Neural cell (in vitro differentiated cells): ENCODE measurements around the gene MZF1. TPM values are rescaled to one million over a fixed set of nuclear protein-coding genes. Genes with fewer than 3 reads are reported as not detected.

Experiments used
- H2AFZ ChIP-seq: fragments of 200-600, 300-800 bp; sonication (generic), shearing (Covaris generic); 2 replicates; pipeline ENCODE4 v1.6.0; 2014; ENCODE audit warnings: low read depth, mild to moderate bottlenecking, antibody characterized with exemption, low read length, moderate library complexity
- H3F3A ChIP-seq: fragments of 200-600 bp; shearing (Covaris generic); 2 replicates; pipeline ENCODE4 v1.6.1; 2016; ENCODE audit warnings: mild to moderate bottlenecking, moderate library complexity, mixed read lengths, antibody characterized with exemption, low read length; ENCODE audit not compliant: insufficient read depth, poor library complexity, severe bottlenecking
- H3K27ac ChIP-seq: fragments of 200-600, 300-800 bp; sonication (generic), shearing (Covaris generic); 2 replicates; pipeline ENCODE4 v1.5.1; 2014; ENCODE audit warnings: mild to moderate bottlenecking, low read length, moderate library complexity
- H3K27me3 ChIP-seq: fragments of 300-800, 200-600 bp; sonication (generic), shearing (Covaris generic); 2 replicates; pipeline ENCODE4 v1.6.0; 2014; ENCODE audit warnings: mild to moderate bottlenecking, low read depth, low read length, moderate library complexity; ENCODE audit not compliant: insufficient read depth
- H3K36me3 ChIP-seq: fragments of 300-800, 200-600 bp; sonication (generic), shearing (Covaris generic); 2 replicates; pipeline ENCODE4 v1.5.1; 2014; ENCODE audit warnings: mild to moderate bottlenecking, antibody characterized with exemption, low read length, moderate library complexity; ENCODE audit not compliant: insufficient read depth
- H3K4me2 ChIP-seq: fragments of 300-800, 200-600 bp; sonication (generic), shearing (Covaris generic); 2 replicates; pipeline ENCODE4 v1.6.0; 2014; ENCODE audit warnings: mild to moderate bottlenecking, low read length
- H3K4me3 ChIP-seq: fragments of 300-800, 200-600 bp; sonication (generic), shearing (Covaris generic); 2 replicates; pipeline ENCODE4 v1.5.1; 2014; ENCODE audit warnings: mild to moderate bottlenecking, low read length, moderate library complexity
- H3K79me2 ChIP-seq: fragments of 200-600 bp; shearing (Covaris generic); replicated peaks from 2 replicates; pipeline ENCODE4 v1.6.0; 2014; ENCODE audit warnings: mild to moderate bottlenecking, low read length, moderate library complexity; ENCODE audit not compliant: insufficient read depth
- H3K9ac ChIP-seq: fragments of 300-800, 200-600 bp; sonication (generic), shearing (Covaris generic); 2 replicates; pipeline ENCODE4 v1.6.1; 2016; ENCODE audit warnings: mild to moderate bottlenecking, low read length, mixed read lengths
- H3K9me2 ChIP-seq: fragments of 200-600 bp; shearing (Covaris generic); 2 replicates; pipeline ENCODE4 v1.6.1; 2016; ENCODE audit warnings: mild to moderate bottlenecking, low read length, mixed read lengths; ENCODE audit not compliant: insufficient read depth
- H3K9me3 ChIP-seq: fragments of 200-600, 300-800 bp; sonication (generic), shearing (Covaris generic); 2 replicates; pipeline ENCODE4 v1.6.1; 2016; ENCODE audit warnings: mild to moderate bottlenecking, mixed run types, low read length, moderate library complexity, mixed read lengths
- H4K20me1 ChIP-seq: fragments of 200-600 bp; shearing (Covaris generic); 2 replicates; pipeline ENCODE4 v1.6.1; 2016; ENCODE audit warnings: mild to moderate bottlenecking, mixed run types; ENCODE audit not compliant: insufficient read depth
- CTCF ChIP-seq: fragments of 450-650 bp; IDR thresholded peaks from 2 replicates; pipeline ENCODE4 v1.5.1; 2014; ENCODE audit warnings: antibody characterized with exemption, mild to moderate bottlenecking, moderate library complexity; ENCODE audit not compliant: poor library complexity, severe bottlenecking
- EP300 ChIP-seq: fragments of 450-650 bp; conservative IDR thresholded peaks from 2 replicates; pipeline ENCODE4 v1.6.1; 2014; ENCODE audit warnings: antibody characterized with exemption, mild to moderate bottlenecking, moderate library complexity; ENCODE audit not compliant: poor library complexity, severe bottlenecking
- EZH2 ChIP-seq: fragments of 200-600, 300-800 bp; shearing (Covaris generic), sonication (generic); IDR thresholded peaks from 2 replicates; pipeline ENCODE4 v1.6.1; 2014; ENCODE audit warnings: antibody characterized with exemption, low read length, borderline replicate concordance, mild to moderate bottlenecking; ENCODE audit not compliant: insufficient read depth, poor library complexity, severe bottlenecking
- MXI1 ChIP-seq: fragments of 450-650 bp; conservative IDR thresholded peaks from 2 replicates; pipeline ENCODE4 v1.6.1; 2014; ENCODE audit warnings: antibody characterized with exemption, mild to moderate bottlenecking; ENCODE audit not compliant: poor library complexity, severe bottlenecking
- POLR2AphosphoS5 ChIP-seq: IDR thresholded peaks from 2 replicates; pipeline ENCODE4 v1.6.1; 2012
- RAD21 ChIP-seq: fragments of 450-650 bp; conservative IDR thresholded peaks from 2 replicates; pipeline ENCODE4 v1.6.1; 2014; ENCODE audit warnings: antibody characterized with exemption, mild to moderate bottlenecking, moderate library complexity
- SMC3 ChIP-seq: fragments of 450-650 bp; conservative IDR thresholded peaks from 2 replicates; pipeline ENCODE4 v1.6.1; 2014; ENCODE audit warnings: antibody characterized with exemption, mild to moderate bottlenecking, moderate library complexity; ENCODE audit not compliant: poor library complexity
- TAF1 ChIP-seq: IDR thresholded peaks from 2 replicates; pipeline ENCODE4 v1.6.1; 2012; ENCODE audit warnings: low read depth
- polyA plus RNA-seq: library from polyadenylated mRNA; depleted of rRNA; stranded (reverse); fragments of >200 nt; gene quantifications from 2 replicates; pipeline ENCODE4 v1.2.3, GENCODE V29; 2014
- TF ChIP-seq, protein P1 (sequence below): IDR thresholded peaks from 2 replicates; pipeline ENCODE4 v1.6.1; 2012; ENCODE audit warnings: borderline replicate concordance

The MZF1 gene
- polyA plus RNA-seq, 1 donor from 2014 or later, result 74.6 TPM

DNA sequence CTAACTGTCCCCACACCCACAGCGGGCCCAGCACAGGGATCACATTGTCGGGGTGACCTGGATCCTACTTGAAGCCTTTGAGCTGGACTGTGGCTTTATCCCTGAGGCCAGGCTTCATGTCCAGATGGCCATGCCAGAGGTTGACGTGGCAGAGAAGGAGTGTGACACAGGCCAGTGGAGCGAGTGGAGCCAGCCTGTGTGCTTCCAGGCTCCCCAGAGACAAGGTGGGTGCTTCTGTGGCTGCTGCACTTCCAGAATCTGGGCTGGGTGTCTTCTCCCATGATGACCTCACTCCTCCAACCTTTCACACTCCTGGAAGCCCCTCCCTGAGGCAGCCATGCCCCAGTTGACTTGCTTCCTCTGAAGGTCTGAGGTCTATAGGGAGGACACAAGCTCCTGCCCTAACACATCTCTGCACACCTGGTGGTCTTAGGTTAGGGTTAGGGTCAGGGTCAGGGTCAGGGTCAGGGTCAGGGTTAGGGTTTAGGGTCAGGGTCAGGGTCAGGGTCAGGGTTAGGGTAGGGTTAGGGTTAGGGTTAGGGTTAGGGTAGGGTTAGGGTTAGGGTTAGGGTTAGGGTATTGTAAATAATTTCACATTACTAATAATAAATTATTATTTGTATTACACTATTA, 13.1 kb upstream of the MZF1 start:
- Histone ChIP-seq H3K27me3 (no peaks in the 10 kb centered on the region), H4K20me1 (no peaks in the 10 kb centered on the region), H3K9me3 (no peaks in the 10 kb centered on the region), H2AFZ (no peak overlapping the region), H3F3A (no peaks in the 10 kb centered on the region), H3K4me2 (no peak overlapping the region), H3K36me3 (no peaks in the 10 kb centered on the region), H3K27ac (no peak overlapping the region), H3K79me2 (no peaks in the 10 kb centered on the region), H3K9ac (no peak overlapping the region), H3K9me2 (no peaks in the 10 kb centered on the region), H3K4me3 (no peak overlapping the region)
- no peak for TF ChIP-seq POLR2AphosphoS5
- no peak for TF ChIP-seq EP300
- TF ChIP-seq RAD21, result no peak
- no peak for TF ChIP-seq EZH2
- TF ChIP-seq CTCF, result no peak
- TF ChIP-seq TAF1, result no peak
- no peak for TF ChIP-seq SMC3
- TF ChIP-seq, protein P1, sequence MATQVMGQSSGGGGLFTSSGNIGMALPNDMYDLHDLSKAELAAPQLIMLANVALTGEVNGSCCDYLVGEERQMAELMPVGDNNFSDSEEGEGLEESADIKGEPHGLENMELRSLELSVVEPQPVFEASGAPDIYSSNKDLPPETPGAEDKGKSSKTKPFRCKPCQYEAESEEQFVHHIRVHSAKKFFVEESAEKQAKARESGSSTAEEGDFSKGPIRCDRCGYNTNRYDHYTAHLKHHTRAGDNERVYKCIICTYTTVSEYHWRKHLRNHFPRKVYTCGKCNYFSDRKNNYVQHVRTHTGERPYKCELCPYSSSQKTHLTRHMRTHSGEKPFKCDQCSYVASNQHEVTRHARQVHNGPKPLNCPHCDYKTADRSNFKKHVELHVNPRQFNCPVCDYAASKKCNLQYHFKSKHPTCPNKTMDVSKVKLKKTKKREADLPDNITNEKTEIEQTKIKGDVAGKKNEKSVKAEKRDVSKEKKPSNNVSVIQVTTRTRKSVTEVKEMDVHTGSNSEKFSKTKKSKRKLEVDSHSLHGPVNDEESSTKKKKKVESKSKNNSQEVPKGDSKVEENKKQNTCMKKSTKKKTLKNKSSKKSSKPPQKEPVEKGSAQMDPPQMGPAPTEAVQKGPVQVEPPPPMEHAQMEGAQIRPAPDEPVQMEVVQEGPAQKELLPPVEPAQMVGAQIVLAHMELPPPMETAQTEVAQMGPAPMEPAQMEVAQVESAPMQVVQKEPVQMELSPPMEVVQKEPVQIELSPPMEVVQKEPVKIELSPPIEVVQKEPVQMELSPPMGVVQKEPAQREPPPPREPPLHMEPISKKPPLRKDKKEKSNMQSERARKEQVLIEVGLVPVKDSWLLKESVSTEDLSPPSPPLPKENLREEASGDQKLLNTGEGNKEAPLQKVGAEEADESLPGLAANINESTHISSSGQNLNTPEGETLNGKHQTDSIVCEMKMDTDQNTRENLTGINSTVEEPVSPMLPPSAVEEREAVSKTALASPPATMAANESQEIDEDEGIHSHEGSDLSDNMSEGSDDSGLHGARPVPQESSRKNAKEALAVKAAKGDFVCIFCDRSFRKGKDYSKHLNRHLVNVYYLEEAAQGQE, result no peak
- no peak for TF ChIP-seq MXI1

DNA sequence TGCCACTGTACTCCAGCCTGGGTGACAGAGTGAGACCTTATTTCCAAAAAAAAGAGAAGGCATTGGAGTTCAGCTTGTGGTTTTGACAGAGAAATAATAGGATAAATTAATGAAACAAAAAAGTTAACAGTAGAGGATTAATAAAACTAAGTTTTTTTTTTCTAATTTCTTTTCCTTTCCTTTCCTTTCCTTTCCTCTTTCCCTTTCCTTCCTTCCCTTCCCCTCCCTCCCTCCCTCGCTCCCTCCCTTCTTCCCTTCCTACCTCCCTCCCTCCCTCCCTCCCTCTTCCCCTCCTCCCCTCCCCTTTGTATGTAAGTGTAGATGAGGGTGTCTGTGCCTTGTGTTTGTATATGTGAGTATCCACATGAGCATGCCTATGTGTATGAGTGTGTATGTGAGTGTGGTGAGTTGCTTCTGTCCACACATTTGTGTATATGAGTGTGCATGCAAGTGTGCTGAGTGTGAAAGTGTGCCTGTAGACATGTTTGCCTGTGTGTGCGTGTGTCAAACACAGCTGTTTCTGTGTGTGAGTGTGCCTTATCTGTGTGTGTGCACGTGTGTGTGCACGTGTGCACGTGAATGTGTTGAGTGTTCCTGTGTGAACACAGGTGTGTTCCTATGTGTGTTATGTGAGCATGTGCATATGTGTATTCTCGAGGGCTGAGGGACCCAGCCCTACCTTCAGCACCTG, 12.5 kb upstream of the MZF1 start:
- no peak for TF ChIP-seq EZH2
- TF ChIP-seq EP300, result no peak
- no peak for TF ChIP-seq RAD21
- TF ChIP-seq MXI1, result no peak
- TF ChIP-seq, protein P1, result no peak
- TF ChIP-seq TAF1, result no peak
- no peak for TF ChIP-seq SMC3
- no peak for TF ChIP-seq POLR2AphosphoS5
- TF ChIP-seq CTCF, result no peak
- Histone ChIP-seq H4K20me1 (no peaks in the 10 kb centered on the region), H3K27me3 (no peaks in the 10 kb centered on the region), H3K4me3 (no peak overlapping the region), H3K4me2 (no peak overlapping the region), H3K9me2 (no peaks in the 10 kb centered on the region), H3K9ac (no peak overlapping the region), H3F3A (no peaks in the 10 kb centered on the region), H3K36me3 (no peaks in the 10 kb centered on the region), H3K27ac (no peak overlapping the region), H3K9me3 (no peaks in the 10 kb centered on the region), H3K79me2 (no peaks in the 10 kb centered on the region), H2AFZ (no peak overlapping the region)
